Activated CD4-positive, alpha-beta memory T cell treated with anti-CD3 and anti-CD28 coated beads for 36 hours (primary cell): ENCODE results near the gene CEP63. TPM values are rescaled to one million over a fixed set of nuclear protein-coding genes. Genes with fewer than 3 reads are reported as not detected.

Experiments used
- CTCF ChIA-PET: fragments of 350-600 bp; sonication (Branson Sonifier 250); formaldehyde crosslinking; loops from one replicate; lab custom pipeline; 2021; ENCODE audit warnings: antibody characterized with exemption, inconsistent platforms; lab: Charles Lee
- POLR2A ChIA-PET: fragments of 350-600 bp; sonication (Branson Sonifier 250); formaldehyde crosslinking; loops from one replicate; lab custom pipeline; 2021; ENCODE audit warnings: antibody characterized with exemption; lab: Charles Lee
- DNase-seq: peaks from one replicate; pipeline ENCODE4 v3.0.0-alpha.2; 2020
- H3K27ac Mint-ChIP-seq: one replicate; pipeline ENCODE4 v1.8.0; 2021; ENCODE audit warnings: mixed read lengths
- H3K27me3 Mint-ChIP-seq: one replicate; pipeline ENCODE4 v1.8.0; 2021; ENCODE audit warnings: mixed read lengths
- H3K36me3 Mint-ChIP-seq: one replicate; pipeline ENCODE4 v1.8.0; 2021; ENCODE audit warnings: mixed read lengths
- H3K4me1 Mint-ChIP-seq: one replicate; pipeline ENCODE4 v1.8.0; 2021; ENCODE audit warnings: low read depth, mixed read lengths
- H3K4me3 Mint-ChIP-seq: one replicate; pipeline ENCODE4 v1.8.0; 2021; ENCODE audit warnings: mild to moderate bottlenecking, mixed read lengths
- H3K9me3 Mint-ChIP-seq: one replicate; pipeline ENCODE4 v1.8.0; 2021; ENCODE audit warnings: mixed read lengths
- intact Hi-C: fragments of 100-400 bp; cut with micrococcal nuclease; formaldehyde crosslinking; loops from one replicate; pipeline ENCODE4 v1.15.1; 2023
- total RNA-seq, 2 experiments: library from RNA; stranded (reverse); gene quantifications; one replicate each; pipeline ENCODE4 v1.2.3, GENCODE V29; 2021

CEP63 gene
- 10 to 100 TPM; 22.4 to 23.7 TPM for total RNA-seq

GRCh38 chr3:134485718-134486576, at the start of gene CEP63, which contains the start of gene ANAPC13:
Gene CEP63 (plus strand): TSS chr3:134486057. CDS start chr3:134495321, 9,264 bp downstream.
Gene ANAPC13 (minus strand): TSS chr3:134485985. CDS start chr3:134482904, 3,081 bp downstream.
- ChIA-PET POLR2A (interaction anchor here (1.0 to 1.6 kb wide), 7 partner anchors 9 to 247 kb away, joined by 3 to 7 read pairs (median 5); partner anchors contain the start of gene RYK), CTCF (interaction anchor here (1.0 to 5.0 kb wide), 5 partner anchors 10 to 287 kb away, joined by 3 to 24 read pairs (median 7); no protein-coding TSS in a partner anchor)
- Mint-ChIP-seq H3K4me1 (peaks cover 46% of the 10 kb centered on the region), H3K9me3 (no peaks in the 10 kb centered on the region), H3K36me3 (peaks cover 13% of the 10 kb centered on the region), H3K27ac (peak within 1 kb of the TSS; percentile 97), H3K27me3 (no peaks in the 10 kb centered on the region), H3K4me3 (peak within 1 kb of the TSS; percentile 87)
- intact Hi-C loops: loop anchor here (1.0 to 10.0 kb wide), 10 partner anchors 114 to 1764 kb away; partner anchors contain the start of genes AMOTL2, CDV3, MSL2 and NPHP3
- peak; percentile 95 for DNase-seq

GRCh38 chr3:134437211-134437752, 48.6 kb upstream of the CEP63 start:
- Mint-ChIP-seq H3K4me1 (no peaks in the 10 kb centered on the region), H3K36me3 (no peaks in the 10 kb centered on the region), H3K4me3 (no peak overlapping the region), H3K27ac (no peak overlapping the region), H3K27me3 (peaks cover 12% of the 10 kb centered on the region), H3K9me3 (no peaks in the 10 kb centered on the region)
- no peak for DNase-seq
- CTCF ChIA-PET: no interaction called here
- intact Hi-C loops: no loop called here
- POLR2A ChIA-PET: no interaction called here

GRCh38 chr3:134441321-134441720, 44.5 kb upstream of the CEP63 start:
- ChIA-PET POLR2A (no interaction called here), CTCF (no interaction called here)
- Mint-ChIP-seq H3K27me3 (peaks cover 16% of the 10 kb centered on the region), H3K4me3 (no peak overlapping the region), H3K36me3 (peaks cover 2% of the 10 kb centered on the region), H3K9me3 (peaks cover 16% of the 10 kb centered on the region), H3K27ac (no peak overlapping the region), H3K4me1 (no peaks in the 10 kb centered on the region)
- intact Hi-C loops: no loop called here
- DNase-seq: no peak

GRCh38 chr3:134441821-134442220, 44.0 kb upstream of the CEP63 start:
- intact Hi-C loops: no loop called here
- H3K9me3 Mint-ChIP-seq: peaks cover 19% of the 10 kb centered on the region
- H3K36me3 Mint-ChIP-seq: peaks cover 2% of the 10 kb centered on the region
- H3K4me3 Mint-ChIP-seq: no peak overlapping the region
- no peaks in the 10 kb centered on the region for H3K4me1 Mint-ChIP-seq
- peaks cover 18% of the 10 kb centered on the region for H3K27me3 Mint-ChIP-seq
- no peak for DNase-seq
- H3K27ac Mint-ChIP-seq: no peak overlapping the region
- ChIA-PET POLR2A (no interaction called here), CTCF (no interaction called here)

GRCh38 chr3:134445095-134445494, 40.8 kb upstream of the CEP63 start:
- H3K36me3 Mint-ChIP-seq: peaks cover 2% of the 10 kb centered on the region
- H3K4me1 Mint-ChIP-seq: no peaks in the 10 kb centered on the region
- H3K27me3 Mint-ChIP-seq: peaks cover 19% of the 10 kb centered on the region
- intact Hi-C loops: no loop called here
- no peak overlapping the region for H3K4me3 Mint-ChIP-seq
- peaks cover 19% of the 10 kb centered on the region for H3K9me3 Mint-ChIP-seq
- no peak overlapping the region for H3K27ac Mint-ChIP-seq
- ChIA-PET POLR2A (no interaction called here), CTCF (interaction anchor here (1.2 to 1.5 kb wide), 2 partner anchors 28 to 136 kb away, joined by 4 to 5 read pairs; no protein-coding TSS in a partner anchor)
- no peak for DNase-seq

GRCh38 chr3:134445636-134446035, 40.2 kb upstream of the CEP63 start:
- POLR2A ChIA-PET: no interaction called here
- no peaks in the 10 kb centered on the region for H3K4me1 Mint-ChIP-seq
- no peak overlapping the region for H3K27ac Mint-ChIP-seq

GRCh38 chr3:134446800-134447199, 39.1 kb upstream of the CEP63 start:
- intact Hi-C loops: no loop called here
- POLR2A ChIA-PET: no interaction called here
- H3K4me1 Mint-ChIP-seq: no peaks in the 10 kb centered on the region
- H3K27me3 Mint-ChIP-seq: peaks cover 15% of the 10 kb centered on the region
- no peak for DNase-seq
- H3K9me3 Mint-ChIP-seq: peaks cover 19% of the 10 kb centered on the region
- no peak overlapping the region for H3K4me3 Mint-ChIP-seq
- no peak overlapping the region for H3K27ac Mint-ChIP-seq
- CTCF ChIA-PET: no interaction called here
- peaks cover 2% of the 10 kb centered on the region for H3K36me3 Mint-ChIP-seq

More at GRCh38 chr3:134445636-134446035, 40.2 kb upstream of the CEP63 start:
- intact Hi-C loops: no loop called here
- H3K27me3 Mint-ChIP-seq: peaks cover 18% of the 10 kb centered on the region
- peaks cover 2% of the 10 kb centered on the region for H3K36me3 Mint-ChIP-seq
- DNase-seq: no peak
- no peak overlapping the region for H3K4me3 Mint-ChIP-seq
- CTCF ChIA-PET: interaction anchor here (1.2 to 1.5 kb wide), 2 partner anchors 28 to 137 kb away, joined by 4 to 5 read pairs; no protein-coding TSS in a partner anchor
- peaks cover 19% of the 10 kb centered on the region for H3K9me3 Mint-ChIP-seq

- no peak for DNase-seq
- intact Hi-C loops: no loop called here
- peaks cover 14% of the 10 kb centered on the region for H3K27me3 Mint-ChIP-seq
- H3K9me3 Mint-ChIP-seq: peaks cover 19% of the 10 kb centered on the region
- H3K4me3 Mint-ChIP-seq: no peak overlapping the region
- CTCF ChIA-PET: no interaction called here
- H3K27ac Mint-ChIP-seq: no peak overlapping the region
- POLR2A ChIA-PET: no interaction called here
- peaks cover 2% of the 10 kb centered on the region for H3K36me3 Mint-ChIP-seq
- no peaks in the 10 kb centered on the region for H3K4me1 Mint-ChIP-seq
Observed at GRCh38 chr3:134447351-134447750, 38.5 kb upstream of the CEP63 start.

GRCh38 chr3:134448664-134449063, 37.2 kb upstream of the CEP63 start:
- H3K27me3 Mint-ChIP-seq: peaks cover 15% of the 10 kb centered on the region
- ChIA-PET POLR2A (no interaction called here), CTCF (interaction anchor here (0.6 to 1.7 kb wide), 7 partner anchors 25 to 250 kb away, joined by 3 to 7 read pairs (median 4); no protein-coding TSS in a partner anchor)
- no peak for DNase-seq
- intact Hi-C loops: loop anchor here (1.0 kb wide), 1 partner anchor 140 kb away; no protein-coding TSS in a partner anchor
- H3K36me3 Mint-ChIP-seq: peaks cover 2% of the 10 kb centered on the region
- H3K27ac Mint-ChIP-seq: no peak overlapping the region
- no peak overlapping the region for H3K4me3 Mint-ChIP-seq
- H3K9me3 Mint-ChIP-seq: peaks cover 19% of the 10 kb centered on the region
- H3K4me1 Mint-ChIP-seq: no peaks in the 10 kb centered on the region

- intact Hi-C loops: loop anchor here (1.0 kb wide), 1 partner anchor 141 kb away; no protein-coding TSS in a partner anchor
- Mint-ChIP-seq H3K36me3 (peaks cover 2% of the 10 kb centered on the region), H3K27ac (no peak overlapping the region), H3K27me3 (peaks cover 16% of the 10 kb centered on the region), H3K9me3 (peaks cover 19% of the 10 kb centered on the region), H3K4me3 (no peak overlapping the region), H3K4me1 (no peaks in the 10 kb centered on the region)
- ChIA-PET POLR2A (no interaction called here), CTCF (interaction anchor here (0.8 to 1.7 kb wide), 6 partner anchors 24 to 251 kb away, joined by 3 to 7 read pairs (median 4); no protein-coding TSS in a partner anchor)
- peak; percentile 14 for DNase-seq
Observed at GRCh38 chr3:134449277-134449676, 36.6 kb upstream of the CEP63 start.

GRCh38 chr3:134449951-134450350, 35.9 kb upstream of the CEP63 start:
- ChIA-PET POLR2A (no interaction called here), CTCF (interaction anchor here (1.6 to 1.7 kb wide), 3 partner anchors 143 to 242 kb away, joined by 4 to 7 read pairs (median 5); no protein-coding TSS in a partner anchor)
- Mint-ChIP-seq H3K4me1 (no peaks in the 10 kb centered on the region), H3K4me3 (no peak overlapping the region), H3K9me3 (peaks cover 14% of the 10 kb centered on the region), H3K36me3 (peaks cover 2% of the 10 kb centered on the region), H3K27ac (no peak overlapping the region), H3K27me3 (peaks cover 15% of the 10 kb centered on the region)
- intact Hi-C loops: loop anchor here (1.0 kb wide), 1 partner anchor 142 kb away; no protein-coding TSS in a partner anchor
- no peak for DNase-seq

- Mint-ChIP-seq H3K4me1 (no peaks in the 10 kb centered on the region), H3K27me3 (peaks cover 13% of the 10 kb centered on the region), H3K27ac (no peak overlapping the region), H3K9me3 (no peaks in the 10 kb centered on the region), H3K36me3 (no peaks in the 10 kb centered on the region), H3K4me3 (no peak overlapping the region)
- POLR2A ChIA-PET: no interaction called here
- DNase-seq: no peak
- intact Hi-C loops: no loop called here
- CTCF ChIA-PET: no interaction called here
Observed at GRCh38 chr3:134453631-134454030, 32.2 kb upstream of the CEP63 start.
